Measurements from ENCODE around the gene SHLD1.
"Not testable (repeated sequence)": the region's sequence is repeated elsewhere in the genome, so short reads cannot be mapped to it uniquely, and the experiment has no call there.

The SHLD1 gene

GRCh38 chr20:5781798-5782750, 31.9 kb downstream of the SHLD1 start:
- DNase-seq = no peak

DNA sequence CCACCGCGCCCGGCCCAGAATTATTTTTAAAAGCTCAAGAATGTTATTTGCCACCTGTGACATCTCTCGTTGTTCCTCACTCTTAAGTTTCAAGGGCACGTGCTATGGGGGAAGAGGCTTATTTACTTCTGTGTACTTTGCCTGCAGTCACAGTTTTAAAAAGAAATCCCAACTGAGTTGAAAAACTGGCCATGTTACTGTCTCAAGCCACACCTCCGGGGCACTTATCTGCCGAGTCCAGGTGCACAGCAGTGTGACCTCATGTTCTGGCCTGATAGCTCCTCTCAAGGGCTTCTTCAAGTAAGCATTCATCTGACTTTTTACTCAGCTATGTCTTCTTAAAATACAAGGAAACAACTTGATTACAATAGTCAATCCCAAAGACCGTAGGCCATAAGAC, 34.5 kb downstream of the SHLD1 start:
- DNase-seq = no peak

DNA sequence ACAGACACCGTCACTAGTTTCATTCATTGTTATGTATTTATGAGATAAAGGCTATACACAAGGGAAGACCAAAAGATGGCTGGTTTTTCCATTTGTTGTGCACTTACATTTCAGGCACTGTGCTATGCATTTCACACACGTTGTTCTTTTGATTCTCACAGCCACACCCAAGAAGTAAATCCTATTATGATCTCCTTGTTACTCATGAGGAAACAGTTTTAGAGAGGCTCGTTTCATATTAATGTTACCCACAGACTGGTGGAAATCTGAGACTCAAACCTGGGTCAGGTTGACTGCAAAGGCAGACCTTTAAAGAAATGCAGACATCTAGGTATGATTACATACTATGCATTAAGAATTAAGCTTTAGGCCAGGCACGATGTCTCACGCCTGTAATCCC, 34.9 kb downstream of the SHLD1 start:
- no peak for DNase-seq

DNA sequence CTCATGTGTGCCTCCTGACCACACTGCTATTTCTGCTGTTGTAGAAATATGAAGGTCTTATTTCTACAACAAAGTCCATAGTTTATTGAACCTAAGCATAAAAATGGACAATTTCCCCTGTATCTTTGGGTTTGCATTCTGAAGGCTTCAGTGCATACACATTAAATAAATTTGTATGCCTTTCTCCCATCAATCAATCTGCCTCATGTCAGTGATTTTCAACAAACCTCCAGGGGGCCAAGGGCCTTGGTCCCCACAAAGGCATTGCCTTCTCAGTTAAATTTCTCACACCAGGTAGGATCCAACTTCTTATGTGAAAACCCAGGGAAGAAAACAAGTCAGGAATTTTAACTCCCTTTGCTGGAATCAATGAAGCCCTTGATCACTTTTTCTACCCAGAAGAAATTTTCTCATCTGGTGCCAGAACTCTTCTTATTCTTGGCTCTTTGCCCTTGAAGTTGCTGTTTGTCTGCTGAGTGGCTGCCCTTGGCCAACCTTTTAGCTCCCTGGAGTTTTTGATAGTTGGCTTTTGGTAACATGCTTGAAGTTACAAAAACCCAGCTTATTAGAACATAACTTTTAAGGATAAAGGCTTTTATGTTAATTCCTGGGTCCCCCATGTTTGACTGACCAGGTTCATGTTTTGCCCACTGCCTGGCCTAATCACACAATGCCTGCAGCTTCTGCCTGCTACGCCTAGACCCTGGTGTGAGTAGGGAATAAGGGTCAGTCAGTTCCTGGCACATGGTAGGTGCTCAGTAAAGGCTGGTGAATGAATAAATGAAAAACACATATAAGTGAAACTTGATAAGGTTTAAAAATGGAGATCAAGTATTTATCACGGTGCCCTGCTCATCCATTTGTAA, 37.0 kb downstream of the SHLD1 start:
- DNase-seq = no peak

GRCh38 chr20:5787796-5788165, 37.6 kb downstream of the SHLD1 start:
- no peak for DNase-seq

GRCh38 chr20:5788385-5788895, 38.2 kb downstream of the SHLD1 start:
- peak; percentile 94 to 96 (median 94) for DNase-seq

- peak in 2 of 3 donors; percentile 26 to 29 for DNase-seq
Measured at GRCh38 chr20:5789827-5790226, 39.6 kb downstream of the SHLD1 start.

DNA sequence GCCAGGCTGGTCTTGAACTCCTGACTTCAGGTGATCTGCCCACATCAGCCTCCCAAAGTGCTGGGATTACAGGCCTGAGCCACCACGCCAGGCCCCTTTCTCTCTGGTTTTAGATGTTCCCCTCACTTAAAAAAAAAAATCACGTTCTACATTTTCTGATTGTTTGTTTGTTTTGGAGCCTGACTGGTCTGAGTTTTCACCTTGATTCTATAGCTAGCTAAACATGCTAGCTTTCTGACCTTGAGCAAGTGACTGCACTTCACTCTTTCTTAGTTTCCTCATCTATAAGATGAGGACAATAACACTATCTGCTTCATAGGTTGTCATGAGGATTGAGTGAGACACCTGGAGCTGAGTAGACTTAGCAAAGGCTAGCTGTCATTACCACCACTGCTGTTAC, 43.7 kb downstream of the SHLD1 start:
- DNase-seq = no peak

- DNase-seq = no peak
Measured at GRCh38 chr20:5796331-5797040, 46.3 kb downstream of the SHLD1 start.

- DNase-seq = no peak
Measured at GRCh38 chr20:5797165-5797564, 47.0 kb downstream of the SHLD1 start.

DNA sequence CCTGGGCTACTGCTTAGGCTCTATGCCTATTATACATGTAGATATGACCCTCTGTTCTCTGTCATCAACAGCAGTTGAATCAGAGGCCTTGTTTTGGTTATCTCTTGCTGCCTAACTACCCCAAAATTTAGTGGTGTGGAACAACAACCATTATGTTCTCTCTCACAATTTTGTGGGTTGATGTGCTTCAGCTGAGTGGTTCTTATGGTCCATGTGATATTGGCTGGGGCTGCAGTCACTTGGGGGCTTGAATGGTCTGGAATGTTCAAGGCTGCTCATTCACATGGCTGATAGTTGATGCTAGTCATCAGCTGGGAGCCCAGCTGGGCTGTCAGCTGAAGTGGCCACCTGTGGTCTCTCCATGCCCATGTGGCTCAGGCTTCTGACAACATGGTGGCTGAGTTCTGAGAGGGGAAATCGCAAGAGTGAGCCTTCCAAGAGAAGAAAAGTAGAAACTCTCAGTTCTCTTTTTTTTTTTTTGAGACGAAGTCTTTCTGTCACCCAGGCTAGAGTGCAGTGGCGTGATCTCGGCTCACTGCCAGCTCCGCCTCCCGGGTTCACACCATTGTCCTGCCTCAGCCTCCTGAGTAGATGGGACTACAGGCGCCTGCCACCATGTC, 47.8 kb downstream of the SHLD1 start:
- peak; percentile 8 to 46 (median 26) for DNase-seq

DNA sequence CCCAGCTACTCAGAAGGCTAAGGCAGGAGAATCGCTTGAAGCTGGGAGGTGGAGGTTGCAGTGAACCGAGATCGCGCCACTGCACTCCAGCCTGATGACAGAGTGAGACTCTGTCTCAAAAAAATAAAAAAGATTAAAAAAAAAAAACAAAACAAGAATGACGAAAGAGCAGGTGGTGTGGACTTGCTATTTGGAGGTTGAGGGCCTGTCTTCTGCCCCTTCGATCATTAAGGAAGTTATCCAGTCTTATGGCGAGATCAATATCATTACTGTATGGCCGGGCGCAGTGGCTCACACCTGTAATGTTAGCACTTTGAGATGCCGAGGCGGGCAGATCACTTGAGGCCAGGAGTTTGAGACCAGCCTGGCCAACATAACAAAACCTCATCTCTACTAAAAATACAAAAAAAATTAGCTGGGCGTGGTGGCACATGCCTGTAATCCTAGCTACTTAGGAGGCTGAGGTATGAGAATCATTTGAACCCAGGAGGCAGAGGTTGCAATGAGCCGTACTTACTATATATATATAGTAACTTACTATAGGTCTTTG, 53.6 kb downstream of the SHLD1 start:
- DNase-seq = not testable (repeated sequence)

- no peak for DNase-seq
Measured at GRCh38 chr20:5806457-5807263, 56.5 kb downstream of the SHLD1 start.

DNA sequence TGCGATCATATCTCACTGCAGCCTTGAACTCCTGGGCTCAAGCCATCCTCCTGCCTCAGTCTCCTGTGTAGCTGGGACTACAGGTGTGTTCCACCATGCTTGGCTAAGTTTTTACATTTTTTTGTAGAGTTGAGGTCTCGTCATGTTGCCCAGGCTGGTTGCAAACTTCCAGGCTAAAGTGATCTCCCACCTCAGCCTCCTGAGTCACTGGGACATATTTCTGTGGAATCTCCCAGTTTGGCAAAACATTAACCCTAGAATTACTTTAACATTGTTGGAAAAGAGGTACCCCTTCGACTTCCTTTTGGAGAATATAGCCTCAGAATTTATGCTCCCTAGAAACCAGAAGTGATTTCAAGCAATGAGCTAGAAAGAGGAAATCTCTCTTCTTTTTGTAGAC, 57.2 kb downstream of the SHLD1 start:
- DNase-seq = no peak

- peak in 1 of 3 donors; percentile 14 for DNase-seq
Measured at GRCh38 chr20:5808901-5809300, 58.7 kb downstream of the SHLD1 start.

- DNase-seq = peak in 1 of 3 donors; percentile 8
Measured at GRCh38 chr20:5809495-5809894, 59.3 kb downstream of the SHLD1 start.

GRCh38 chr20:5810800-5811422, 60.7 kb downstream of the SHLD1 start:
- no peak for DNase-seq

GRCh38 chr20:5811746-5812145, 61.5 kb downstream of the SHLD1 start:
- DNase-seq = no peak

- DNase-seq = no peak
Measured at GRCh38 chr20:5818346-5818681, 68.1 kb downstream of the SHLD1 start.

- no peak for DNase-seq
Measured at GRCh38 chr20:5820738-5821137, 70.5 kb downstream of the SHLD1 start.

All from suppressor macrophage treated with lipopolysaccharide for 1 hour (primary cell).